OCI-LY1 (cell line): ENCODE results near the gene TRPM2.

Source experiments
- CTCF ChIP-seq: fragments of 200-600 bp; sonication (generic), shearing (Covaris generic); IDR thresholded peaks from 2 replicates; pipeline ENCODE4 v1.5.1; 2017; ENCODE audit warnings: mild to moderate bottlenecking, antibody characterized with exemption, low read length, moderate library complexity, mixed read lengths
- EZH2 ChIP-seq: fragments of 200-600 bp; sonication (generic), shearing (Covaris generic); IDR thresholded peaks from 2 replicates; pipeline ENCODE4 v1.8.0; 2017; ENCODE audit warnings: borderline replicate concordance, mixed run types, mild to moderate bottlenecking, antibody characterized with exemption, low read length, moderate library complexity, mixed read lengths

- no peak for TF ChIP-seq CTCF
- TF ChIP-seq EZH2 = no peak
These were observed 85.2 kb downstream of the TRPM2 start for GRCh38 chr21:44438531-44439210.
